GM19025 (cell line): Measurements from ENCODE around the gene CYP26C1.

Experiments
- ATAC-seq: cut with Tn5 transposase; IDR thresholded peaks from one replicate; pipeline ENCODE4 v1.9.1; 2021; ENCODE audit warnings: mild to moderate bottlenecking, low read depth, moderate library complexity; ENCODE audit not compliant: unreplicated experiment

CYP26C1 gene

DNA sequence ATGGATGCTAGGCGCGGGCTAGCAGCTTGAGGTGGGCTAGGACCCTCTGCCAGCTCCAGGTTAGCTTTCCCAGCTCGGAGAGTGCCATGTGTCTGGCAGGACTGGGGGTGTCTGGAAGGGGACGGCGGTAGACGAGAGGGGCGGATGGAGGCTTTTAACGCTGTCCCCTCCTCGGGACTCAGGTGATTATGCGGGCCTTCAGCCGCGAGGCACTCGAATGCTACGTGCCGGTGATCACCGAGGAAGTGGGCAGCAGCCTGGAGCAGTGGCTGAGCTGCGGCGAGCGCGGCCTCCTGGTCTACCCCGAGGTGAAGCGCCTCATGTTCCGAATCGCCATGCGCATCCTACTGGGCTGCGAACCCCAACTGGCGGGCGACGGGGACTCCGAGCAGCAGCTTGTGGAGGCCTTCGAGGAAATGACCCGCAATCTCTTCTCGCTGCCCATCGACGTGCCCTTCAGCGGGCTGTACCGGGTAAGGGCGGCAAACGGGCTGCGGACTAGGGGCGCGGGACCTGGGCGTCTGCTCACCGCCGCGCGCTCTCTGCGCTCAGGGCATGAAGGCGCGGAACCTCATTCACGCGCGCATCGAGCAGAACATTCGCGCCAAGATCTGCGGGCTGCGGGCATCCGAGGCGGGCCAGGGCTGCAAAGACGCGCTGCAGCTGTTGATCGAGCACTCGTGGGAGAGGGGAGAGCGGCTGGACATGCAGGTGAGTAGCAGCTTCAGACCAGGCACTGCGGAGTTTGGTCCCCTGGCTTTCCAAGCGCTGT lies 14.2 kb downstream of the CYP26C1 start:
- ATAC-seq = no peak

DNA sequence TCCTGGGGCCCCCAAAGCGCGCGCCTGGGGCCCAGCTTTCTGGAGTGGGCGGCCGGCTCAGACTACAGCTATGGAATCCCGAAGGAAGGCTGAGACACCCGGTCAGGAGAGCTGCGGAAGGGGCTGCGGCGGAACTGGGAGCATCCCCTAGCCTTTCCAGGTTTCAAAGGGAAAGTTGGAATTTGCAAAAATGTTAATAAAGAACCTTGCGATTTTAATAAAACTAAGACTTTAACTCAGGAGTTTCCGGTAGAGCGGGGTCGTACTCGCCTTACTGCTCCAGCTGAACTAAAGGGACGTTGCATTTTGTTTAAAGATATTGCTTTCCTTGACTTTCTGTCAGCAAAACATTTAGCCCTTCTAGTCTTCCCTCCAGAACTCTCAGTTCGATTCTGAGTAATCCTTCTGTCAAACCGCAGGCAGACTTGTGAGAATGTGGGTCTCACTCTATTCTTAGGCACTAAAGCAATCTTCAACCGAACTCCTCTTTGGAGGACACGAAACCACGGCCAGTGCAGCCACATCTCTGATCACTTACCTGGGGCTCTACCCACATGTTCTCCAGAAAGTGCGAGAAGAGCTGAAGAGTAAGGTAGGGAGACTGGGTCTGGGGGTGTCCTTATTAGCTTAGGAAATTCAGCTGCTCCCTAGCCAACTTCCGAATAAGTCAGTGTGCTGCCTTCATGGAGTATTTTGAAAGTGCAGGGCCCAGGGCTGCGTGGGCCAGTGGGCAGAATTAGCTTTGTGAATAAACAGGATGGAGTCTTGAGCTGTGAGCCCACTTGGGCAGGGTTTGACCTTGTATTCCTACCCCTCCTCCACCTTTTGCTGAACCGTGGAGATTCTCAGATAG lies 15.0 kb downstream of the CYP26C1 start:
- ATAC-seq = no peak

DNA sequence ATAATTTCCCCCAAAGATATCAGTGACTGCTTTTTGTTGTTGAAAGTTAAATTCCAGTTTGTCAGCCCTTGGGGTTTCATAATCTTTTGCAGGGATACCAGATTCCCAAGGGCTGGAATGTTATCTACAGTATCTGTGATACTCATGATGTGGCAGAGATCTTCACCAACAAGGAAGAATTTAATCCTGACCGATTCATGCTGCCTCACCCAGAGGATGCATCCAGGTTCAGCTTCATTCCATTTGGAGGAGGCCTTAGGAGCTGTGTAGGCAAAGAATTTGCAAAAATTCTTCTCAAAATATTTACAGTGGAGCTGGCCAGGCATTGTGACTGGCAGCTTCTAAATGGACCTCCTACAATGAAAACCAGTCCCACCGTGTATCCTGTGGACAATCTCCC lies 16.3 kb downstream of the CYP26C1 start:
- ATAC-seq = no peak

DNA sequence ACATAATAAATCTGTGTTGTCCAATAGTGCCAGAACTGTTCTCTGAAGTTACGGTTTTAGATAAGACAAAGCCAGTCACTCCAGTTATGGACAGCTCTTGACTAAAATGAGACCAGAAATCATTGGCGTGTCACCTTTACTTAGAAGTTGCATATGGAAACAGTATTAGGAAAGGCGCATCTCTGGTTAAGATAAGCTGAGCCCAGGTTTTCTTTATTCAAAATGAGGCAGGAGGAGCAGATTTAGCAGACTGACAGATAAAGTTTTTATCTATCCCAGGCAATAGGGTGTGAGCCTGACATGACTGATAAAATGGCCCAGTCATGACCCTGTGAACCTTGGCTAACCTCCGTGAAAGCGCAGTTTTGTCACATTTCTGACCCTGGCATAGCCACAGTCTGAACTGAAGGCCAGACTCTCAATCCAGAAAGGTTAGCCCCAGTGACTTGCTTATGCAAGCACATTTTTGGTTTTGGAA lies 17.3 kb downstream of the CYP26C1 start:
- no peak for ATAC-seq

DNA sequence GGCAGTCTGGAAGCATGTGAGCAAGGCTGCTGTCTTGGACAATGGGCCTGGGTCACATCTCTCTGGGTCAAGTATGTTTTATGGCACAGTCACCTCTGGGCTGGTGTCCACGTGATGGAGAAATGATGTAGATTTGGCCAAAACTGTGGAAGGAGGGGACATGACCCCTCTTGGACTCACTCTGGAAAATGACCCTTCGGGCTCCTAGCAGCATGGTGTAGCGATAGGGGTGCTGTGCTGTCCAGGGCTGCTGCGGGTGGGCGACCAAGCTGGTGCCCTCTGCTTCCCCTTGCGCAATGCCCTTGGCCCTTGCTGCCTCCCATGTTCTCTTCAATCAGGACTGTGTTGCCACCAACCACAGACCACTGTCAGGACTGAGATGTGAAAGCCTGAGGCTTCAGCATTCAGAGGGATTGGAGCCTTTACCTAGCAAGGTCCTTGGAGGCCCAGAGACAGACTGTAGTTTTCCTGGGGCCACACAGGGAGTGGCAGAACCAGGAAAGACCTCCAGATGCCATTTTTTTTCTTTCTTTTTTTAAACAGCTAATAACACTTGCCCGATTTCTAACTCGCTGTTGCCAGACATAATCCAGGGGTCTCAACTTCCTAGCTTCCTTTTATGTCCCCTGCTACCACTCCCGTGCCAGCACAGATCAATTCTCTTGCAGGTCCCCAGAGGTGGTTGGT lies 19.2 kb downstream of the CYP26C1 start:
- ATAC-seq = no peak

DNA sequence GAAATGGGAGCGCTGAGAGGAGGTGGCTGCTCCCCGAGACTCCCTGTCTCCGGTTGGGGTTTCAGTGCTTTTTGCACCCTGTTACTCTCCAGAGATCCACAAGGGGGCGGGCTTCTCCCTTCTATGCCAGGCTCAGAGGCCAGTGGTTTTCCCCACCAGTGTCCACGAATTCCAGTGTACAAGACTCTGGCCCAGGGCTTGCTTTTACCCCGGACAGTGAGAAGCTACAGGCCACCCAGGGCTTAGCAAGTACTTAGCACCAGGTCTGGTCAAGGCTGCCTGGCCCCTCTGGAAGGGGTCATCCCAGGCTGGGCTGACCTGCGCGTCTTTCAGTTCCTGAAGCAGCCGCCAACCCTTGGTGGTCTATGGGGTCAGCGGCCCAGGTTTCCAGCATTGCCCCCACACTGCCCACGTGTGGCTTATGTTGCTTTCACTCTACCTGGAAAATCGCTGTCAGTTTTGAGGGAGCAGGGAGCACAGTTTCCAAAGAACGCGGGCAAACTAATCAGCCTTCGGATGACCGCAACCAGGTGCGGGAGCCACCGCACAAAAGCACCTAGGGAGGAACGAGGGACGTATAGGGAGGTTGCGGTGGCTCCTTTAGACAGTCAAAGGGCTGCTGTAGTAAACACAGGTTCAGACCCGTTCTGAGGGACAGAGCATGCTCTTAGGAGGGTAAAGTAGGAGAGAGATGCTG lies 19.9 kb downstream of the CYP26C1 start:
- no peak for ATAC-seq

DNA sequence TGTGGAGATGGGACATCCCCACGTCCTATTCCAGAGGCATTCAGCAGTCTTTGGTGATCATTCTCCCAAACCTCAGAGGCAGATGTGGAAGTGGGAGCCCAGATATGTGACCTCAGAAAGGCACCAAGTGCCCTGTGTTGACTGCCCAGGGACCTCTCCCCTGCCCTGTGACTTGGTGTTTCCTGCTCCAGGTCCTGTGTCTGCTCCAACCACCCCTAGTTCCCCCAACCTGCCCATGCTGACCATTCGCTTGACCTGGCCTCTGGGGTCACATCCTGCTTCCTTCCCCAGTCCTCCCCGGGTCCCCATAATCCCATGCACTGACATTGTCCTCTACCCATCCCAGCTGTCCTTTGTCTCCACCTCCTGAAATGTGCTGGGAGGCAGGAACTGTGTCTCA lies 20.7 kb downstream of the CYP26C1 start:
- ATAC-seq = no peak

DNA sequence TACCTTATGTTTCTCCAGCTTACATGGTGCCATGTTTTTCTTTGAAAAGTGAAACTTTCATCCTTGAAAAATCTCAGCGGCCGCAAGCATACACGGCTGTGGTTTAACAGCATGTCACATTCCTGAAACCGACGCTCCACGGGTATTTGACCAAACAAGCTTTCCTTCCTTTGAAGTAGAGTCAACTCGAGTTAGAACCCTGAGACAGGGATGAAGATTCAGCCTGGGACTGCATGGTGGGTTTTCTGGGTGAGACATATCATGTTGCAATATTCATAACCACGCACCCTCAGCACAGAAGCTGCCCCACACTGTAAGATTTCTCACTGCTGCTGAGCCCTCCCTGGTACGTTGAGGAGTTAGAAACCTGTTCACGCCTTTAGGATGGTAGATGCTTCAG lies 21.2 kb downstream of the CYP26C1 start:
- ATAC-seq = no peak

DNA sequence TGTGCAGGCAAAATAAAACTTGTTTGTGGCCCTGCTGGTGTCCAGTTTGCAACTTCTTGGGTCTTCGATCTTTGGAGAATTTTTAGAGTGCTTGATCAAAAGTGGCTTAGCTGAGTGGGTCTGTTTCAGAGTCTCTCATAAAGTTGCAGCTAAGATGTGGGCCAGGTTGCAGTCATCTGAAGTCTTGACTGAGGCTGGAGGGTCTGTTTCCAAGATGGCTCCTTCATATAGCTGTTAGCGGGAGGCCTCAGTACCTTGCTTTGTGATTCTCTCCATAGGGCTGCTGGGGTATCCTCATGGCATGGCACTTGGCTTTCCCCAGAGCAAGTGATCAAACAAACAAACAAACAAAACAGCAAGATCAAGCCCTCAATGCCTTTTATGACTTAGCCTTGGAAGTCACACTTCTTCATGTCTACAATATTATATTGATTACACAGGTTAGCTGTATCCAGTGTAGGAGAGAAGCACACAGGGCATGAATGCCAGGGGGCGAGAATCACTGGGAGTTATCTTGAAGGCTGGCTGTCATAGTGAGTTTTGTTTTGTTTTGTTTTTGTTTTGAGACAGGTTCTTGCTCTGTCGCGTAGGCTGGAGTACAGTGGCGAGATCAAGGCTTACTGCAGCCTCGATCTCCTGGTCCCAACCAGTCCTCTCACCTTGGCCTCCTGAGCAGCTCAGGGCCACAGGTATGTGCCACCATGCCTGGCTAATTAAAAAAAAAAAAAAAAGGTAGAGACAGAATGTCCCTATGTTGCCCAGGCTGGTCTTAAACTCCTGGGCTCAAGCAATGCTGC lies 23.3 kb downstream of the CYP26C1 start:
- no peak for ATAC-seq

DNA sequence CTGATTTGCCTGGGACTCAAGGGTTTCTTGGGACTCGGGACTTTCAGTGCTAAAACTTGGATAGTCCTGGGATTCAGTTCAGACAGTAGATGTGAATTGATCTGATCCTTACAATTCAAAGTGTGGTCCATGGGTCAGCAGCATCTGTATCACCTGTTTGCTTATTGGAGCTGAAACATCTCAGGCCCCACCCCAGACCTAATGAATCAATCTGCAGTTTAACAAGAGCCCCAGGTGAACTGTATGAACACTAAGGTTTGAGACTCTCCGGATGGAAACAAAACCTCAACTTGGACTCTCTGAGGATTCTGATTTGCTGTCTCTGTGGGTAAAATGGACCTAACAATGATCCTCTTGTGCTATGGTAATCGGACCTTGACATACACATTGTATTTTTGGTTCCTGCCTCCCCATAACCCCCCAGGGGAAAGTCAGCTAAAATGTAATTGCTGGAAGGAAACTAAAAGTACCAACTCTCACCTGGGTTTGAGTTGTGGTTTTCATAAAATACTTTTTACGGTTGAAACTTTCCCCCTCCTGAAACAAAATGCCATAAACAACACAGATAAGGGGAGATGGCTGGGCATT lies 24.8 kb downstream of the CYP26C1 start:
- no peak for ATAC-seq

DNA sequence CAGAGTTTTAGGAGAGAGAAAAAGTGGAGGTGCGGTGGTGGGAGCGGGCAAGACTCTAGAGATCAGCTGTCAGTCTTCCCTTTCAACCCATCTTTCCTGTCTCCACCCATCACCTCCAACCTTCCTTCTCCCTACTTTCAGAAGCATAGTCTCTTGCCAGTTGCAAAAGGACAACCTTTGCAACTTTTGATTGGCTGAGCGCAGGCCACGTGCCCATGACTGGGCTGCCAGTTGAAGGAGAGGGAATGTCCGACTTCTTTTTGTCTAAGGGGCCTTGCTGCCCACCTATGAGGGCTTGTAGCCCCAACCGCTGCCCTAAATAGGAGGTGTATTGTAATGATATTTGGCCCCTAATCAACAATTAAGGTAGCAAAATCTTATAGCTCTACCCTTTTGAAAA lies 25.7 kb downstream of the CYP26C1 start:
- ATAC-seq = no peak

DNA sequence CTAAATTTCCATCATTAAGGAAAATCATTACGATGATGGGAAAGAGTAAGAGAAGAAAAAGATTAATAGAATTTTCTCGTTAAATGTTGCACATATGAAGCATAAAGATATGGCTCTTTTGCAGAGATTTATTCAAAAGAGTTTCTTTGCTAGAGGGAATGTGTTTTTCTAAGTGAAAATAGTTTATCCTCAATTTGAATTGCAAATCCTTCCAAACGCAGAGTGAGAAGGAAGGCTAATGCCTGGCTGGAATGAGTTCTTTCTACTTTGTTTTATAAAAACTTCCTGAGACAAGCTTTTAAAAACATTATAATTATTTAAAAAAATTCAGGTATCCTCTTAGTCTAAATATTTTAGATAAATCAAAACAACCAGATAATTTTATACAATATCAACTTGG lies 27.2 kb downstream of the CYP26C1 start:
- no peak for ATAC-seq

DNA sequence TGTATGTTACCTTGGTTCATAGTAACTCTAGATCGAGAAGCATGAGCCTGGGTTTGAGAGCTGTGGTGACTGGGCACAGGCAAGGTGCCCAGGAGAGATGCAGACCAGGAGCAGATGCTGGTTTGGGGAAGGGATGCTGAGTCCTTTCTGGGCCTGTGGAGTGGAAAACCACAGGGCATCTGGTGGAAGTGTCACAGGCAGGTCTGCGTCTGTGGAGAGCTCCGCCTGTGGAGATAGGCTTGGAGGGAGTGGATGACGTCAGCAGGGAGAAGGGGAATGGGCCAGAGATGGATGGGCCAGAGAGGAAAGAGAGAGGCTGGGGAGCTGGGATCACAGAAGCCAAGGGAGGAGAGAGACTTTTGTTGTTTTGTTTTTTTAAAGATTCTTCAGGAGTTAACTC lies 27.9 kb downstream of the CYP26C1 start:
- no peak for ATAC-seq

DNA sequence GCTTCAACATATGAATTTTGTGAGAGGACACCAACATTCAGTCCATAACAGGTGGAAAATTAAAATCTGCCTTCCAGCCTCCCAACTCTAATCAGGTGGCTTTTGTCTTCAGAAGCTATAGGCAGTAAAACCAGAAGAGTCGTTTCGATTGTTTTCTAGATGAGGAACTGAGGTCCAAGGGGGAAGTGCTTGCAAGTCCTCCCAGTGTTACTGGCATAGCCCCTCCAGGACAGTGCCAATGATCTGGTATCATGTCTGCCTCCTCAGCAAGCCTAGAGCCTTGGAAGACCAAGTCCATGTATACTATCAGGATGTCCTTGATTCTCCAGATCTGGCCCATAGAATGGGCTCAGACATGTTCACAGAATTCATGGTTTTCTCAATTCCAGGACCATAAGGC lies 30.0 kb downstream of the CYP26C1 start:
- no peak for ATAC-seq

DNA sequence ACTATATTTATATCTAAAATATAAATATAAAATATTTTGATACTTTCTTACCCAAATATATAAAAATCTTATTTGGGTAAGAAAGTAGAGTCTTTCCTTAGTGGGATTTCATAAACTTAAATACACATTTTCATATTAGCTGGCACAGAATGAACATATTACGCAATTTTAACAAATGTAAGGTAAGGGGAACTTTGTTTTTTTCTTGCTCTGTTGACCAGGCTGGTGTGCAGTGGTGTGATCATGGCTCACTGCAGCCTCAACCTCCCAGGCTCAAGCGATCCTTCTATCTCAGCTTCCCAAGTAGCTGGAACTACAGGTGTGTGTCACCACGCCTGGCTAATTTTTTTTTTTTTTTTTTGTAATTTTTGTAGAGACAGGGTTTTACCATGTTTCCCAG lies 31.4 kb downstream of the CYP26C1 start:
- ATAC-seq = no peak

DNA sequence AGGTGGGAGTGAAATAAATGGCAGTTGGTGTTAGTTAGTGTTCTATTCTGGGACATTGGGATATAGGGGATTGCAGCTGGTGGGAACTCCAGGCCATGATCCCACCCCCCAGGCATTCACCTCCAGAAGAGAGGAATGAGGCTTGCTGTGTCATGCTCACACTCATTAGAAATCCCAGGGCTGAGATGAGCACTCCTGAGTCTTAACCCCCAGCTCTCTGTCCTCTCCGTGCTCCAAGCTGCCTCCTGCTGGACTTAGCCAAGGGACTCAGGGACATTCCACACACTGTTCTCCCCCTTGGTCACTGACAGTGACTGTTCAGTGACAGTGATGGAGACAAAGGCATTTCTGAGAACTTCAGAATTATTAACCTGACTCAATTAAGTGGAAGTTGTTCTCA lies 34.6 kb downstream of the CYP26C1 start:
- ATAC-seq = no peak

DNA sequence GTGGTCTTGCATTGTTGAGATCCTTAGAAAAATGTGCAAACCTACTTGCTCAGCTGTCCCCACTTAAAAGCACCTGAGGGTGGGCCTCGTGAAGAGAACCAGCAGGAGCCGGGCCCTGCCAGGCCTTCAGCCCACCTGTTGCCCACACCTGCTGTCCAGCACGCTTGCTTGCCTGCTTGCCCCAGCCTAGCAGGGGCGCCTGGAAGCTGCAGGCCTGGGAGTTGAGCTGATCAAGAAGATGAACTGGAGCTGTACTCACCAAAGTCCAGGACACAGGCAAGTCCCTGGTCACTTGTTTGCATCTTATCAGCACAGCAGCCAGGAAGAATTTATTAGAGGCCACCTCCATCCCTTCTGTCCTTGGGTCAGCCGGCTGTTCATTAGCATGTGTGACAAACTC lies 36.3 kb downstream of the CYP26C1 start:
- ATAC-seq = no peak

DNA sequence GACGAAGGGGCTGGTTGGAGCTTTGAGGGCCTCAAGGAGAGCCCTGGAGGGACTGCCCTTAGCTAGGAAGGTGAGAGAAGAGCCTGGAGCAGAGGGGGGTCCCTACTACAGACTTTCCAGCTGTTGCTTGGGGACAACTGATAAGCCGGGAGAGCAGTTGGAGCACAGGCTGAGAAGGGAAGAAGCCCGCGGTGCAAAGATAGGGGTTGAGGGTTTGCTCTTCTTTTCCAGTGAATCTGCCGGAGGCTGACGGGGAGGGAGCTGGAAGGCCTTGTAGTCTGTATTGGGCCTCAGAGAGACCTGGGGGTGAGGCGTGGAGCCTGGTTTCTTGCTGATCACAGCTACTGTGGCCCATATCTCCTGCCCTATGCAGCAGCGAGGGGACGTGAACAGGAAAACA lies 36.8 kb downstream of the CYP26C1 start:
- ATAC-seq = no peak

DNA sequence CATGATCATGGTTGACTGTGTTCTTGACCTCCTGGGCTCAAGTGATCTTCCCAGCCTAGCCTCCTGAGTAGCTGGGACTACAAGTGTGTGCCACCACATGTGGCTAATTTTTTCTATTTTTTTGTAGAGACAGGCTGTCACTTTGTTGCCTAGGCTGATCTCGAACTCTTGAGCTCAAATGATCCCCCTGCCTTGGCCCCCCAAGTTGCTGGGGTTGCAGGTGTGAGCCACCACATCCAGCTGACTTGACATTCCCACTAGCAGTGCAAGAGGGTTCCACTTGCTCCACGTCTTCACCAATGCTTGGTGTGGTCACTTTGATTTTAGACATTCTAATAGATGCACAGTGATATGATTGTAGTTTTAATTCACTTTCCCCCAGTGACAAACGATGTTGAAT lies 38.2 kb downstream of the CYP26C1 start:
- ATAC-seq = no peak

DNA sequence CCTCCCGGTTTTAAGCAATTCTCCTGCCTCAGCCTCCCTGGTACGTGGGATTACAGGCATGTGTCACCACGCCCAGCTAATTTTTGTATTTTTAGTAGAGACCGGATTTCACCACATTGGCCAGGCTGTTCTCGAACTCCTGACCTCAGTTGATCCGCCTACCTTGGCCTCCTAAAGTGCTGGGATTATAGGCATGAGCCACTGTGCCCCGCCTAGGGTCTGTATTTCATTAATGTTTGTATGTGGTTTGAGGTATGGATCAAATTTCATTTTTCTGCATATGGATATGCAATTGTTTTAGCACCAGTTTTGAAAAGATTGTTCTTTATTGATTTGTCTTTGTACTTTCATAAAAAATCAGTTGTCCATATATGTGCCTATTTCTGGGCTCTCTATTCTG lies 39.1 kb downstream of the CYP26C1 start:
- no peak for ATAC-seq
